ENCODE results near the gene METTL17. TPM values are rescaled to one million over a fixed set of nuclear protein-coding genes. Genes with fewer than 3 reads are reported as not detected.

The METTL17 gene
- total and polyA plus RNA-seq, 2 of the 13 experiments (the other 11 are each of a cell fraction or from before 2014, with no cell fraction given) = 122 to 199 TPM

- TF ChIP-seq, protein P1, sequence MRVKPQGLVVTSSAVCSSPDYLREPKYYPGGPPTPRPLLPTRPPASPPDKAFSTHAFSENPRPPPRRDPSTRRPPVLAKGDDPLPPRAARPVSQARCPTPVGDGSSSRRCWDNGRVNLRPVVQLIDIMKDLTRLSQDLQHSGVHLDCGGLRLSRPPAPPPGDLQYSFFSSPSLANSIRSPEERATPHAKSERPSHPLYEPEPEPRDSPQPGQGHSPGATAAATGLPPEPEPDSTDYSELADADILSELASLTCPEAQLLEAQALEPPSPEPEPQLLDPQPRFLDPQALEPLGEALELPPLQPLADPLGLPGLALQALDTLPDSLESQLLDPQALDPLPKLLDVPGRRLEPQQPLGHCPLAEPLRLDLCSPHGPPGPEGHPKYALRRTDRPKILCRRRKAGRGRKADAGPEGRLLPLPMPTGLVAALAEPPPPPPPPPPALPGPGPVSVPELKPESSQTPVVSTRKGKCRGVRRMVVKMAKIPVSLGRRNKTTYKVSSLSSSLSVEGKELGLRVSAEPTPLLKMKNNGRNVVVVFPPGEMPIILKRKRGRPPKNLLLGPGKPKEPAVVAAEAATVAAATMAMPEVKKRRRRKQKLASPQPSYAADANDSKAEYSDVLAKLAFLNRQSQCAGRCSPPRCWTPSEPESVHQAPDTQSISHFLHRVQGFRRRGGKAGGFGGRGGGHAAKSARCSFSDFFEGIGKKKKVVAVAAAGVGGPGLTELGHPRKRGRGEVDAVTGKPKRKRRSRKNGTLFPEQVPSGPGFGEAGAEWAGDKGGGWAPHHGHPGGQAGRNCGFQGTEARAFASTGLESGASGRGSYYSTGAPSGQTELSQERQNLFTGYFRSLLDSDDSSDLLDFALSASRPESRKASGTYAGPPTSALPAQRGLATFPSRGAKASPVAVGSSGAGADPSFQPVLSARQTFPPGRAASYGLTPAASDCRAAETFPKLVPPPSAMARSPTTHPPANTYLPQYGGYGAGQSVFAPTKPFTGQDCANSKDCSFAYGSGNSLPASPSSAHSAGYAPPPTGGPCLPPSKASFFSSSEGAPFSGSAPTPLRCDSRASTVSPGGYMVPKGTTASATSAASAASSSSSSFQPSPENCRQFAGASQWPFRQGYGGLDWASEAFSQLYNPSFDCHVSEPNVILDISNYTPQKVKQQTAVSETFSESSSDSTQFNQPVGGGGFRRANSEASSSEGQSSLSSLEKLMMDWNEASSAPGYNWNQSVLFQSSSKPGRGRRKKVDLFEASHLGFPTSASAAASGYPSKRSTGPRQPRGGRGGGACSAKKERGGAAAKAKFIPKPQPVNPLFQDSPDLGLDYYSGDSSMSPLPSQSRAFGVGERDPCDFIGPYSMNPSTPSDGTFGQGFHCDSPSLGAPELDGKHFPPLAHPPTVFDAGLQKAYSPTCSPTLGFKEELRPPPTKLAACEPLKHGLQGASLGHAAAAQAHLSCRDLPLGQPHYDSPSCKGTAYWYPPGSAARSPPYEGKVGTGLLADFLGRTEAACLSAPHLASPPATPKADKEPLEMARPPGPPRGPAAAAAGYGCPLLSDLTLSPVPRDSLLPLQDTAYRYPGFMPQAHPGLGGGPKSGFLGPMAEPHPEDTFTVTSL (CRISPR knock-in tag; IDR thresholded peaks at IDR 0.05; ENCODE audit: borderline replicate concordance) = no peak
- TF ChIP-seq TEAD2 (CRISPR knock-in tag; IDR thresholded peaks at IDR 0.05) (no peak), ASH2L (IDR thresholded peaks at IDR 0.05; ENCODE audit: insufficient read length, low read depth, low read length) (peak; percentile 93), PRMT3 (CRISPR knock-in tag; IDR thresholded peaks at IDR 0.05; ENCODE audit: borderline replicate concordance, low read depth) (no peak), GATAD1 (CRISPR knock-in tag; IDR thresholded peaks at IDR 0.05) (peak; percentile 96), PAWR (CRISPR knock-in tag; IDR thresholded peaks at IDR 0.05; ENCODE audit: borderline replicate concordance) (no peak), ERF (CRISPR knock-in tag; IDR thresholded peaks at IDR 0.05) (peak; percentile 64), ZBTB7A (CRISPR knock-in tag; IDR thresholded peaks at IDR 0.05) (no peak), ZNF296 (CRISPR knock-in tag; conservative IDR thresholded peaks at IDR 0.05) (no peak), ZBTB14 (CRISPR knock-in tag; IDR thresholded peaks at IDR 0.05) (no peak), ZNF543 (CRISPR knock-in tag; IDR thresholded peaks at IDR 0.05) (peak; percentile 78), FOXM1 (CRISPR knock-in tag; IDR thresholded peaks at IDR 0.05) (no peak), RORA (CRISPR knock-in tag; IDR thresholded peaks at IDR 0.05) (no peak), SP1 (IDR thresholded peaks at IDR 0.05) (no peak), SP1 (CRISPR knock-in tag; IDR thresholded peaks at IDR 0.05) (no peak; the same call in 1 of the 2 replicates), THYN1 (CRISPR knock-in tag; IDR thresholded peaks at IDR 0.05; ENCODE audit: borderline replicate concordance, low read depth) (no peak), FOXK1 (CRISPR knock-in tag; IDR thresholded peaks at IDR 0.05; ENCODE audit: borderline replicate concordance, low read depth) (peak; percentile 73; the same call in 1 of the 2 replicates), REXO4 (CRISPR knock-in tag; IDR thresholded peaks at IDR 0.05; ENCODE audit: borderline replicate concordance) (no peak)
- TF ChIP-seq, protein P2, sequence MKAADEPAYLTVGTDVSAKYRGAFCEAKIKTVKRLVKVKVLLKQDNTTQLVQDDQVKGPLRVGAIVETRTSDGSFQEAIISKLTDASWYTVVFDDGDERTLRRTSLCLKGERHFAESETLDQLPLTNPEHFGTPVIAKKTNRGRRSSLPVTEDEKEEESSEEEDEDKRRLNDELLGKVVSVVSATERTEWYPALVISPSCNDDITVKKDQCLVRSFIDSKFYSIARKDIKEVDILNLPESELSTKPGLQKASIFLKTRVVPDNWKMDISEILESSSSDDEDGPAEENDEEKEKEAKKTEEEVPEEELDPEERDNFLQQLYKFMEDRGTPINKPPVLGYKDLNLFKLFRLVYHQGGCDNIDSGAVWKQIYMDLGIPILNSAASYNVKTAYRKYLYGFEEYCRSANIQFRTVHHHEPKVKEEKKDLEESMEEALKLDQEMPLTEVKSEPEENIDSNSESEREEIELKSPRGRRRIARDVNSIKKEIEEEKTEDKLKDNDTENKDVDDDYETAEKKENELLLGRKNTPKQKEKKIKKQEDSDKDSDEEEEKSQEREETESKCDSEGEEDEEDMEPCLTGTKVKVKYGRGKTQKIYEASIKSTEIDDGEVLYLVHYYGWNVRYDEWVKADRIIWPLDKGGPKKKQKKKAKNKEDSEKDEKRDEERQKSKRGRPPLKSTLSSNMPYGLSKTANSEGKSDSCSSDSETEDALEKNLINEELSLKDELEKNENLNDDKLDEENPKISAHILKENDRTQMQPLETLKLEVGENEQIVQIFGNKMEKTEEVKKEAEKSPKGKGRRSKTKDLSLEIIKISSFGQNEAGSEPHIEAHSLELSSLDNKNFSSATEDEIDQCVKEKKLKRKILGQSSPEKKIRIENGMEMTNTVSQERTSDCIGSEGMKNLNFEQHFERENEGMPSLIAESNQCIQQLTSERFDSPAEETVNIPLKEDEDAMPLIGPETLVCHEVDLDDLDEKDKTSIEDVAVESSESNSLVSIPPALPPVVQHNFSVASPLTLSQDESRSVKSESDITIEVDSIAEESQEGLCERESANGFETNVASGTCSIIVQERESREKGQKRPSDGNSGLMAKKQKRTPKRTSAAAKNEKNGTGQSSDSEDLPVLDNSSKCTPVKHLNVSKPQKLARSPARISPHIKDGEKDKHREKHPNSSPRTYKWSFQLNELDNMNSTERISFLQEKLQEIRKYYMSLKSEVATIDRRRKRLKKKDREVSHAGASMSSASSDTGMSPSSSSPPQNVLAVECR (CRISPR knock-in tag; IDR thresholded peaks at IDR 0.05; ENCODE audit: borderline replicate concordance) = peak; percentile 90
Measured at GRCh38 chr14:20989787-20990600, at the start of gene METTL17 (continued).

All from HepG2 (cell line).